ENCODE measurements around the gene TTC6. TPM values are rescaled to one million over a fixed set of nuclear protein-coding genes. Genes with fewer than 3 reads are reported as not detected.
"Not testable (repeated sequence)": the region's sequence is repeated elsewhere in the genome, so short reads cannot be mapped to it uniquely, and the experiment has no call there.

Gene TTC6
- polyA plus RNA-seq, 3 donors: not detected

DNA sequence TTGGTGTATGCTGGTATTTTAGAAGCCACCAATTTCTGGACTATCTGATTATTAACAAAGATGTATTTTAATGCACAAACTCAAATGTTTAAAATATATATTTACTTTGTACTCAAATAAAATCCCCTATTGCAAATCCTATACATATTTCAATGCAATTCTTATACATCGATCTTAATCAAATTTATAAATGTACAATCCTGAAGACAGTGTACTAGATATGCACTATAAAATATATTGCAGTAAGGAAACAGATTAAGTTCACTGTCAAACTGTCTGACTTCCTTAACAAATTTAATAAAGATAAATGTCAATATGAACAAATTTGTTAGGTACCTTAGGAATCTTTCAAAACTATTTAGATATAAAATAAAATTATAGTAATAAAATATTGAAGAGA, 44.3 kb upstream of the TTC6 start:
- Mint-ChIP-seq H3K9me3 (peaks cover 4 to 11% (median 8%) of the 10 kb centered on the region in 7 donors), H3K27ac (no peak overlapping the region), H3K36me3 (no peaks in the 10 kb centered on the region), H3K4me3 (no peak overlapping the region), H3K4me1 (no peaks in the 10 kb centered on the region), H3K27me3 (ENCODE audit: low read depth in 3 of 3) (peaks cover 0 to 2% (median 0%) of the 10 kb centered on the region in 3 donors)
- TF ChIP-seq, protein P1, sequence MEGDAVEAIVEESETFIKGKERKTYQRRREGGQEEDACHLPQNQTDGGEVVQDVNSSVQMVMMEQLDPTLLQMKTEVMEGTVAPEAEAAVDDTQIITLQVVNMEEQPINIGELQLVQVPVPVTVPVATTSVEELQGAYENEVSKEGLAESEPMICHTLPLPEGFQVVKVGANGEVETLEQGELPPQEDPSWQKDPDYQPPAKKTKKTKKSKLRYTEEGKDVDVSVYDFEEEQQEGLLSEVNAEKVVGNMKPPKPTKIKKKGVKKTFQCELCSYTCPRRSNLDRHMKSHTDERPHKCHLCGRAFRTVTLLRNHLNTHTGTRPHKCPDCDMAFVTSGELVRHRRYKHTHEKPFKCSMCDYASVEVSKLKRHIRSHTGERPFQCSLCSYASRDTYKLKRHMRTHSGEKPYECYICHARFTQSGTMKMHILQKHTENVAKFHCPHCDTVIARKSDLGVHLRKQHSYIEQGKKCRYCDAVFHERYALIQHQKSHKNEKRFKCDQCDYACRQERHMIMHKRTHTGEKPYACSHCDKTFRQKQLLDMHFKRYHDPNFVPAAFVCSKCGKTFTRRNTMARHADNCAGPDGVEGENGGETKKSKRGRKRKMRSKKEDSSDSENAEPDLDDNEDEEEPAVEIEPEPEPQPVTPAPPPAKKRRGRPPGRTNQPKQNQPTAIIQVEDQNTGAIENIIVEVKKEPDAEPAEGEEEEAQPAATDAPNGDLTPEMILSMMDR (IDR thresholded peaks at IDR 0.05): no peak
- Histone ChIP-seq H3K4me1 (ENCODE audit: control insufficient read depth in 1 of 2, insufficient read depth in 2 of 2, low read length in 2 of 2) (no peaks in the 10 kb centered on the region), H3K27me3 (ENCODE audit: control insufficient read depth in 2 of 2, insufficient read depth in 2 of 2, low read length in 2 of 2) (no peaks in the 10 kb centered on the region), H3K9ac (ENCODE audit: insufficient read depth, low read length, poor library complexity, severe bottlenecking) (no peak overlapping the region), H3K4me2 (replicated peaks; ENCODE audit: extremely low read depth, low read length, poor library complexity, severe bottlenecking) (no peak overlapping the region), H3K9me3 (replicated peaks in 1 of 2; ENCODE audit: control insufficient read depth in 1 of 2, insufficient read depth in 1 of 2, low read length in 2 of 2) (no peaks in the 10 kb centered on the region), H3K79me2 (ENCODE audit: insufficient read depth, low read length) (no peaks in the 10 kb centered on the region), H4K20me1 (ENCODE audit: insufficient read depth, low read length) (no peaks in the 10 kb centered on the region), H3K4me3 (replicated peaks in 1 of 3; ENCODE audit: low read depth in 2 of 3, low read length in 3 of 3) (no peak overlapping the region), H3K27ac (ENCODE audit: low read depth in 1 of 2, low read length in 2 of 2) (no peak overlapping the region), H3K36me3 (replicated peaks in 1 of 2; ENCODE audit: control insufficient read depth in 1 of 2, insufficient read depth in 2 of 2, low read length in 2 of 2) (no peaks in the 10 kb centered on the region), H2AFZ (ENCODE audit: insufficient read depth, low read depth, low read length, poor library complexity, severe bottlenecking) (no peak overlapping the region)
- intact Hi-C loops (cut with micrococcal nuclease): no loop called here
- WGBS (ENCODE audit: insufficient coverage): no CpG with 5 or more reads among the region's 1 CpG
- no peak for DNase-seq

GRCh38 chr14:37553935-37554550, 41.4 kb upstream of the TTC6 start:
- peaks cover 5 to 19% (median 13%) of the 10 kb centered on the region in 7 donors for H3K9me3 Mint-ChIP-seq
- peaks cover 0 to 2% (median 1%) of the 10 kb centered on the region in 3 donors for H3K27me3 Mint-ChIP-seq (ENCODE audit: low read depth in 3 of 3)
- no peak overlapping the region for H3K27ac Mint-ChIP-seq

GRCh38 chr14:37555596-37555995, 39.8 kb upstream of the TTC6 start:
- WGBS (ENCODE audit: insufficient coverage): no CpG with 5 or more reads among the region's 33 CpGs
- H3K27me3 ChIP-seq (ENCODE audit: control insufficient read depth in 2 of 2, insufficient read depth in 2 of 2, low read length in 2 of 2); H3K4me2 ChIP-seq (replicated peaks; ENCODE audit: extremely low read depth, low read length, poor library complexity, severe bottlenecking); H3K9me3 ChIP-seq (replicated peaks in 1 of 2; ENCODE audit: control insufficient read depth in 1 of 2, insufficient read depth in 1 of 2, low read length in 2 of 2); H3K27ac ChIP-seq (ENCODE audit: low read depth in 1 of 2, low read length in 2 of 2); DNase-seq; intact Hi-C loops (cut with micrococcal nuclease); H3K9ac ChIP-seq (ENCODE audit: insufficient read depth, low read length, poor library complexity, severe bottlenecking); H3K4me3 ChIP-seq (replicated peaks in 1 of 3; ENCODE audit: low read depth in 2 of 3, low read length in 3 of 3); H3K27me3 Mint-ChIP-seq (ENCODE audit: low read depth in 3 of 3); H3K4me1 Mint-ChIP-seq; H3K36me3 ChIP-seq (replicated peaks in 1 of 2; ENCODE audit: control insufficient read depth in 1 of 2, insufficient read depth in 2 of 2, low read length in 2 of 2); H4K20me1 ChIP-seq (ENCODE audit: insufficient read depth, low read length); H3K36me3 Mint-ChIP-seq; H3K4me3 Mint-ChIP-seq; H3K79me2 ChIP-seq (ENCODE audit: insufficient read depth, low read length); H3K4me1 ChIP-seq (ENCODE audit: control insufficient read depth in 1 of 2, insufficient read depth in 2 of 2, low read length in 2 of 2); H2AFZ ChIP-seq (ENCODE audit: insufficient read depth, low read depth, low read length, poor library complexity, severe bottlenecking); H3K27ac Mint-ChIP-seq: not testable (repeated sequence)
- peaks cover 5 to 19% (median 13%) of the 10 kb centered on the region in 7 donors for H3K9me3 Mint-ChIP-seq

More at GRCh38 chr14:37553935-37554550, 41.4 kb upstream of the TTC6 start:
- intact Hi-C loops (cut with micrococcal nuclease): no loop called here
- TF ChIP-seq, protein P1 (IDR thresholded peaks at IDR 0.05): no peak
- Histone ChIP-seq H3K9ac (ENCODE audit: insufficient read depth, low read length, poor library complexity, severe bottlenecking) (no peak overlapping the region), H3K4me1 (ENCODE audit: control insufficient read depth in 1 of 2, insufficient read depth in 2 of 2, low read length in 2 of 2) (no peaks in the 10 kb centered on the region), H3K79me2 (ENCODE audit: insufficient read depth, low read length) (no peaks in the 10 kb centered on the region), H4K20me1 (ENCODE audit: insufficient read depth, low read length) (no peaks in the 10 kb centered on the region), H3K27ac (ENCODE audit: low read depth in 1 of 2, low read length in 2 of 2) (no peak overlapping the region), H3K4me2 (replicated peaks; ENCODE audit: extremely low read depth, low read length, poor library complexity, severe bottlenecking) (no peak overlapping the region), H2AFZ (ENCODE audit: insufficient read depth, low read depth, low read length, poor library complexity, severe bottlenecking) (no peak overlapping the region), H3K9me3 (replicated peaks in 1 of 2; ENCODE audit: control insufficient read depth in 1 of 2, insufficient read depth in 1 of 2, low read length in 2 of 2) (no peaks in the 10 kb centered on the region), H3K4me3 (replicated peaks in 1 of 3; ENCODE audit: low read depth in 2 of 3, low read length in 3 of 3) (no peak overlapping the region), H3K36me3 (replicated peaks in 1 of 2; ENCODE audit: control insufficient read depth in 1 of 2, insufficient read depth in 2 of 2, low read length in 2 of 2) (no peaks in the 10 kb centered on the region), H3K27me3 (ENCODE audit: control insufficient read depth in 2 of 2, insufficient read depth in 2 of 2, low read length in 2 of 2) (peaks cover 0 to 2% of the 10 kb centered on the region in 2 donors)
- no peak overlapping the region for H3K4me3 Mint-ChIP-seq
- DNase-seq: no peak
- WGBS (ENCODE audit: insufficient coverage): no CpG with 5 or more reads among the region's 1 CpG
- no peaks in the 10 kb centered on the region for H3K36me3 Mint-ChIP-seq
- no peaks in the 10 kb centered on the region for H3K4me1 Mint-ChIP-seq

All from CD14-positive monocyte (primary cell).